Measurements from ENCODE around the gene ELP5.

ELP5 gene

GRCh38 chr17:7214300-7215135 is 37.5 kb upstream of the ELP5 start (continued):
- peak; percentile 73; the same call in 1 of the 2 replicates for TF ChIP-seq ZNF660 (tag by site-specific recombination; IDR thresholded peaks at IDR 0.05)
- TF ChIP-seq OSR2 (tag by site-specific recombination; IDR thresholded peaks at IDR 0.05), result peak; percentile 58
- TF ChIP-seq, protein P1, sequence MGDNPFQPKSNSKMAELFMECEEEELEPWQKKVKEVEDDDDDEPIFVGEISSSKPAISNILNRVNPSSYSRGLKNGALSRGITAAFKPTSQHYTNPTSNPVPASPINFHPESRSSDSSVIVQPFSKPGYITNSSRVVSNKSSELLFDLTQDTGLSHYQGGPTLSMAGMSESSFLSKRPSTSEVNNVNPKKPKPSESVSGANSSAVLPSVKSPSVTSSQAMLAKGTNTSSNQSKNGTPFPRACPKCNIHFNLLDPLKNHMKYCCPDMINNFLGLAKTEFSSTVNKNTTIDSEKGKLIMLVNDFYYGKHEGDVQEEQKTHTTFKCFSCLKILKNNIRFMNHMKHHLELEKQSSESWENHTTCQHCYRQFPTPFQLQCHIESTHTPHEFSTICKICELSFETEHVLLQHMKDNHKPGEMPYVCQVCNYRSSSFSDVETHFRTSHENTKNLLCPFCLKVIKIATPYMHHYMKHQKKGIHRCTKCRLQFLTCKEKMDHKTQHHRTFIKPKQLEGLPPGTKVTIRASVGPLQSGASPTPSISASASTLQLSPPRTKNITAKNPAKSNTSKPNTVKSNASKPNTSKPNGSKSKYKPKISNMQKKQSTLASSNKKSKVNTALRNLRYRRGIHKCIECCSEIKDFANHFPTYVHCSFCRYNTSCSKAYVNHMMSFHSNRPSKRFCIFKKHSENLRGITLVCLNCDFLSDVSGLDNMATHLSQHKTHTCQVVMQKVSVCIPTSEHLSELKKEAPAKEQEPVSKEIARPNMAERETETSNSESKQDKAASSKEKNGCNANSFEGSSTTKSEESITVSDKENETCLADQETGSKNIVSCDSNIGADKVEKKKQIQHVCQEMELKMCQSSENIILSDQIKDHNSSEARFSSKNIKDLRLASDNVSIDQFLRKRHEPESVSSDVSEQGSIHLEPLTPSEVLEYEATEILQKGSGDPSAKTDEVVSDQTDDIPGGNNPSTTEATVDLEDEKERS (tag by site-specific recombination; IDR thresholded peaks at IDR 0.05), result peak; percentile 42; the same call in 1 of the 2 replicates
- peak; percentile 69 for TF ChIP-seq ZEB2 (tag by site-specific recombination; IDR thresholded peaks at IDR 0.05)
- no peak for TF ChIP-seq SETDB1 (IDR thresholded peaks at IDR 0.05; ENCODE audit: insufficient read length, low read length)
- no peak for TF ChIP-seq OVOL3 (tag by site-specific recombination; IDR thresholded peaks at IDR 0.05)
- TF ChIP-seq SP2 (tag by site-specific recombination; IDR thresholded peaks at IDR 0.05), result peak; percentile 100
- TF ChIP-seq, protein P2, sequence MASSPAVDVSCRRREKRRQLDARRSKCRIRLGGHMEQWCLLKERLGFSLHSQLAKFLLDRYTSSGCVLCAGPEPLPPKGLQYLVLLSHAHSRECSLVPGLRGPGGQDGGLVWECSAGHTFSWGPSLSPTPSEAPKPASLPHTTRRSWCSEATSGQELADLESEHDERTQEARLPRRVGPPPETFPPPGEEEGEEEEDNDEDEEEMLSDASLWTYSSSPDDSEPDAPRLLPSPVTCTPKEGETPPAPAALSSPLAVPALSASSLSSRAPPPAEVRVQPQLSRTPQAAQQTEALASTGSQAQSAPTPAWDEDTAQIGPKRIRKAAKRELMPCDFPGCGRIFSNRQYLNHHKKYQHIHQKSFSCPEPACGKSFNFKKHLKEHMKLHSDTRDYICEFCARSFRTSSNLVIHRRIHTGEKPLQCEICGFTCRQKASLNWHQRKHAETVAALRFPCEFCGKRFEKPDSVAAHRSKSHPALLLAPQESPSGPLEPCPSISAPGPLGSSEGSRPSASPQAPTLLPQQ (tag by site-specific recombination; IDR thresholded peaks at IDR 0.05), result 0 out of 2 replicates have a peak, but pooled peaks have one; percentile 11
- TF ChIP-seq ZNF596 (tag by site-specific recombination; IDR thresholded peaks at IDR 0.05), result no peak
- peak; percentile 86 for TF ChIP-seq GLIS1 (tag by site-specific recombination; IDR thresholded peaks at IDR 0.05)
- peak; percentile 56; the same call in 1 of the 2 replicates for TF ChIP-seq ZNF2 (tag by site-specific recombination; IDR thresholded peaks at IDR 0.05)
- TF ChIP-seq ZNF214 (tag by site-specific recombination; IDR thresholded peaks at IDR 0.05; ENCODE audit: borderline replicate concordance), result no peak
- no peak for TF ChIP-seq ZBTB11 (tag by site-specific recombination; conservative IDR thresholded peaks at IDR 0.05; ENCODE audit: low read depth)
- 0 out of 2 replicates have a peak, but pooled peaks have one; percentile 14 for TF ChIP-seq MYNN (tag by site-specific recombination; IDR thresholded peaks at IDR 0.05; ENCODE audit: borderline replicate concordance)
- TF ChIP-seq ZNF645 (tag by site-specific recombination; IDR thresholded peaks at IDR 0.05), result no peak
- TF ChIP-seq, protein P3, sequence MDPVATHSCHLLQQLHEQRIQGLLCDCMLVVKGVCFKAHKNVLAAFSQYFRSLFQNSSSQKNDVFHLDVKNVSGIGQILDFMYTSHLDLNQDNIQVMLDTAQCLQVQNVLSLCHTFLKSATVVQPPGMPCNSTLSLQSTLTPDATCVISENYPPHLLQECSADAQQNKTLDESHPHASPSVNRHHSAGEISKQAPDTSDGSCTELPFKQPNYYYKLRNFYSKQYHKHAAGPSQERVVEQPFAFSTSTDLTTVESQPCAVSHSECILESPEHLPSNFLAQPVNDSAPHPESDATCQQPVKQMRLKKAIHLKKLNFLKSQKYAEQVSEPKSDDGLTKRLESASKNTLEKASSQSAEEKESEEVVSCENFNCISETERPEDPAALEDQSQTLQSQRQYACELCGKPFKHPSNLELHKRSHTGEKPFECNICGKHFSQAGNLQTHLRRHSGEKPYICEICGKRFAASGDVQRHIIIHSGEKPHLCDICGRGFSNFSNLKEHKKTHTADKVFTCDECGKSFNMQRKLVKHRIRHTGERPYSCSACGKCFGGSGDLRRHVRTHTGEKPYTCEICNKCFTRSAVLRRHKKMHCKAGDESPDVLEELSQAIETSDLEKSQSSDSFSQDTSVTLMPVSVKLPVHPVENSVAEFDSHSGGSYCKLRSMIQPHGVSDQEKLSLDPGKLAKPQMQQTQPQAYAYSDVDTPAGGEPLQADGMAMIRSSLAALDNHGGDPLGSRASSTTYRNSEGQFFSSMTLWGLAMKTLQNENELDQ (tag by site-specific recombination; IDR thresholded peaks at IDR 0.05; ENCODE audit: low read depth), result no peak
- TF ChIP-seq, protein P4, sequence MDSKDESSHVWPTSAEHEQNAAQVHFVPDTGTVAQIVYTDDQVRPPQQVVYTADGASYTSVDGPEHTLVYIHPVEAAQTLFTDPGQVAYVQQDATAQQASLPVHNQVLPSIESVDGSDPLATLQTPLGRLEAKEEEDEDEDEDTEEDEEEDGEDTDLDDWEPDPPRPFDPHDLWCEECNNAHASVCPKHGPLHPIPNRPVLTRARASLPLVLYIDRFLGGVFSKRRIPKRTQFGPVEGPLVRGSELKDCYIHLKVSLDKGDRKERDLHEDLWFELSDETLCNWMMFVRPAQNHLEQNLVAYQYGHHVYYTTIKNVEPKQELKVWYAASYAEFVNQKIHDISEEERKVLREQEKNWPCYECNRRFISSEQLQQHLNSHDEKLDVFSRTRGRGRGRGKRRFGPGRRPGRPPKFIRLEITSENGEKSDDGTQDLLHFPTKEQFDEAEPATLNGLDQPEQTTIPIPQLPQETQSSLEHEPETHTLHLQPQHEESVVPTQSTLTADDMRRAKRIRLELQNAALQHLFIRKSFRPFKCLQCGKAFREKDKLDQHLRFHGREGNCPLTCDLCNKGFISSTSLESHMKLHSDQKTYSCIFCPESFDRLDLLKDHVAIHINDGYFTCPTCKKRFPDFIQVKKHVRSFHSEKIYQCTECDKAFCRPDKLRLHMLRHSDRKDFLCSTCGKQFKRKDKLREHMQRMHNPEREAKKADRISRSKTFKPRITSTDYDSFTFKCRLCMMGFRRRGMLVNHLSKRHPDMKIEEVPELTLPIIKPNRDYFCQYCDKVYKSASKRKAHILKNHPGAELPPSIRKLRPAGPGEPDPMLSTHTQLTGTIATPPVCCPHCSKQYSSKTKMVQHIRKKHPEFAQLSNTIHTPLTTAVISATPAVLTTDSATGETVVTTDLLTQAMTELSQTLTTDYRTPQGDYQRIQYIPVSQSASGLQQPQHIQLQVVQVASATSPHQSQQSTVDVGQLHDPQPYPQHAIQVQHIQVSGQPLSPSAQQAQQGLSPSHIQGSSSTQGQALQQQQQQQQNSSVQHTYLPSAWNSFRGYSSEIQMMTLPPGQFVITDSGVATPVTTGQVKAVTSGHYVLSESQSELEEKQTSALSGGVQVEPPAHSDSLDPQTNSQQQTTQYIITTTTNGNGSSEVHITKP (tag by site-specific recombination; IDR thresholded peaks at IDR 0.05), result peak; percentile 94
